IMR-90 (cell line): ENCODE data around the gene IGF2R. TPM values are rescaled to one million over a fixed set of nuclear protein-coding genes. Genes with fewer than 3 reads are reported as not detected.

ENCODE experiments used
- ATAC-seq: fragments of 200-7000 bp; cut with Tn5 transposase; 2 replicates; pipeline ENCODE4 v1.9.1; 2020; ENCODE audit warnings: low read depth, mild to moderate bottlenecking, moderate library complexity
- BruUV-seq: library from RNA; stranded (reverse); fragments of 400-500 nt; replicated peaks from 2 replicates; lab custom pipeline; 2021; lab: Mats Ljungman, UMichigan
- CTCF ChIA-PET: fragments of 300-600 bp; formaldehyde crosslinking; extraction: SDS; loops from one replicate; lab custom pipeline; 2021; ENCODE audit warnings: antibody characterized with exemption; lab: Yijun Ruan, JAX
- POLR2A ChIA-PET: fragments of 300-600 bp; sonication (Branson Sonifier 250); formaldehyde crosslinking; loops from one replicate; lab custom pipeline; 2022; ENCODE audit warnings: antibody characterized with exemption; ENCODE audit not compliant: unreplicated experiment; lab: Charles Lee
- DNase-seq: peaks from one replicate; pipeline ENCODE4 v3.0.0; 2013
- H2AFZ ChIP-seq: replicated peaks from 2 replicates; pipeline ENCODE3; 2013; ENCODE audit warnings: low read length, mild to moderate bottlenecking; ENCODE audit not compliant: poor library complexity
- H2AK5ac ChIP-seq: 2 replicates; pipeline ENCODE4 v1.6.1; 2013; ENCODE audit warnings: low read depth, low read length, inconsistent platforms
- H2AK9ac ChIP-seq: replicated peaks from 2 replicates; pipeline ENCODE3; 2013; ENCODE audit warnings: mild to moderate bottlenecking, low read depth, low read length, moderate library complexity; ENCODE audit not compliant: poor library complexity
- H2BK120ac ChIP-seq: 2 replicates; pipeline ENCODE4 v1.6.1; 2013; ENCODE audit warnings: low read depth, low read length, inconsistent platforms
- H2BK15ac ChIP-seq: 3 replicates; pipeline ENCODE4 v1.6.1; 2013; ENCODE audit warnings: low read depth, low read length, inconsistent platforms
- H2BK20ac ChIP-seq: 2 replicates; pipeline ENCODE4 v1.6.1; 2013; ENCODE audit warnings: low read depth, mild to moderate bottlenecking, inconsistent platforms, low read length, moderate library complexity
- H2BK5ac ChIP-seq: 2 replicates; pipeline ENCODE4 v1.6.1; 2013; ENCODE audit warnings: mild to moderate bottlenecking, low read depth, low read length, inconsistent platforms; ENCODE audit not compliant: poor library complexity, severe bottlenecking
- H3K14ac ChIP-seq: replicated peaks from 2 replicates; pipeline ENCODE4 v1.6.1; 2013; ENCODE audit warnings: low read depth, low read length, inconsistent platforms
- H3K18ac ChIP-seq: 2 replicates; pipeline ENCODE4 v1.6.1; 2013; ENCODE audit warnings: low read depth, low read length, control low read depth
- H3K23ac ChIP-seq: 2 replicates; pipeline ENCODE4 v1.6.1; 2013; ENCODE audit warnings: low read depth, low read length, inconsistent platforms
- H3K27ac ChIP-seq: 2 replicates; pipeline ENCODE4 v1.5.1; 2013; ENCODE audit warnings: mild to moderate bottlenecking, control low read depth, low read length; ENCODE audit not compliant: insufficient read depth
- H3K27me3 ChIP-seq: 2 replicates; pipeline ENCODE4 v1.6.1; 2013; ENCODE audit warnings: low read length; ENCODE audit not compliant: control insufficient read depth, insufficient read depth
- H3K36me3 ChIP-seq: 2 replicates; pipeline ENCODE4 v1.6.1; 2013; ENCODE audit warnings: low read length, mixed read lengths; ENCODE audit not compliant: control insufficient read depth, insufficient read depth
- H3K4ac ChIP-seq: 2 replicates; pipeline ENCODE4 v1.6.1; 2013; ENCODE audit warnings: low read depth, low read length, inconsistent platforms
- H3K4me1 ChIP-seq: 2 replicates; pipeline ENCODE4 v1.6.1; 2013; ENCODE audit warnings: low read length, mixed read lengths; ENCODE audit not compliant: control insufficient read depth, insufficient read depth
- H3K4me2 ChIP-seq: 2 replicates; pipeline ENCODE4 v1.6.1; 2013; ENCODE audit warnings: low read depth, mild to moderate bottlenecking, control low read depth, low read length, moderate library complexity
- H3K4me3 ChIP-seq: 2 replicates; pipeline ENCODE4 v1.5.1; 2013; ENCODE audit warnings: low read depth, mild to moderate bottlenecking, control low read depth, low read length, moderate library complexity; ENCODE audit not compliant: insufficient read depth
- H3K56ac ChIP-seq: 2 replicates; pipeline ENCODE4 v1.6.1; 2013; ENCODE audit warnings: low read length, inconsistent platforms; ENCODE audit not compliant: insufficient read depth; ENCODE audit errors: extremely low read depth
- H3K79me1 ChIP-seq, 2 experiments: 2 replicates each; pipeline ENCODE4 v1.6.1; 2013; ENCODE audit warnings: low read length in 2 of 2, inconsistent platforms in 1 of 2, low read depth in 1 of 2
- H3K9ac ChIP-seq: 2 replicates; pipeline ENCODE4 v1.6.1; 2013; ENCODE audit warnings: low read depth, low read length, control low read depth
- H3K9me1 ChIP-seq: 2 replicates; pipeline ENCODE4 v1.6.1; 2013; ENCODE audit warnings: low read length, inconsistent platforms; ENCODE audit not compliant: insufficient read depth
- H3K9me3 ChIP-seq: 2 replicates; pipeline ENCODE4 v1.6.1; 2013; ENCODE audit warnings: low read length; ENCODE audit not compliant: control insufficient read depth, insufficient read depth
- H4K20me1 ChIP-seq: 2 replicates; pipeline ENCODE4 v1.6.1; 2013; ENCODE audit warnings: low read length, inconsistent platforms; ENCODE audit not compliant: insufficient read depth
- H4K5ac ChIP-seq: 2 replicates; pipeline ENCODE4 v1.6.1; 2013; ENCODE audit warnings: mild to moderate bottlenecking, low read depth, low read length, control low read depth
- H4K8ac ChIP-seq, 2 experiments: 2 replicates each; pipeline ENCODE4 v1.6.1; 2013; ENCODE audit warnings: low read depth in 2 of 2, low read length in 2 of 2, control low read depth in 1 of 2, inconsistent platforms in 1 of 2
- H4K91ac ChIP-seq: 2 replicates; pipeline ENCODE4 v1.6.1; 2013; ENCODE audit warnings: low read depth, low read length, inconsistent platforms; ENCODE audit not compliant: insufficient read depth
- BHLHE40 ChIP-seq: fragments of 150-350 bp; IDR thresholded peaks from 2 replicates; pipeline ENCODE4 v1.6.1; 2016; ENCODE audit warnings: mild to moderate bottlenecking, low read depth, low read length
- CEBPB ChIP-seq: IDR thresholded peaks from 2 replicates; pipeline ENCODE4 v1.6.1; 2012; ENCODE audit warnings: low read depth, low read length, improper control_type of control experiment
- RCOR1 ChIP-seq: IDR thresholded peaks from 2 replicates; pipeline ENCODE4 v1.6.1; 2012; ENCODE audit warnings: mild to moderate bottlenecking, low read length, improper control_type of control experiment; ENCODE audit not compliant: insufficient replicate concordance
- RFX5 ChIP-seq: IDR thresholded peaks from 2 replicates; pipeline ENCODE4 v1.8.0; 2012; ENCODE audit warnings: low read depth, mild to moderate bottlenecking, low read length, moderate library complexity
- SMC3 ChIP-seq: fragments of 150-350 bp; IDR thresholded peaks from 2 replicates; pipeline ENCODE4 v1.6.1; 2016; ENCODE audit warnings: low read depth, mild to moderate bottlenecking, antibody characterized with exemption, low read length, moderate library complexity
- WGBS, 2 experiments: methylation state at CpG; one replicate each; pipeline versions ENCODE4 v1.1.5 to v1.1.7; 2013; ENCODE audit warnings: missing lambda C conversion rate in 2 of 2; ENCODE audit not compliant: insufficient read length in 1 of 2; ENCODE audit errors: extremely low coverage in 2 of 2; 5-methylcytosine and 5-hydroxymethylcytosine counted together
- dilution Hi-C: fragments of 300-500 bp; cut with HindIII; formaldehyde crosslinking; loops from one replicate; pipeline ENCODE4 v1.14.3; 2018; ENCODE audit warnings: low sequenced_read_pairs; ENCODE audit not compliant: unreplicated experiment
- in situ Hi-C: fragments of 300-500 bp; cut with MboI; formaldehyde crosslinking; loops from 3 replicates; pipeline ENCODE4 v1.14.3; 2019; ENCODE audit warnings: low sequenced_read_pairs, inconsistent platforms, mixed read lengths
- intact Hi-C: fragments of 100-400 bp; cut with micrococcal nuclease; formaldehyde crosslinking; loops from 2 replicates; pipeline ENCODE4 v1.10.0; 2022
- polyA plus RNA-seq, 3 experiments: library from polyadenylated mRNA; depleted of rRNA; stranded (reverse); fragments of >200 nt; gene quantifications; 2 replicates each; pipeline ENCODE4 v1.2.3, GENCODE V29; 2012; ENCODE audit warnings: low replicate concordance in 1 of 3
- total RNA-seq: library from RNA; depleted of rRNA; stranded (reverse); fragments of >200 nt; gene quantifications from 2 replicates; pipeline ENCODE4 v1.2.3, GENCODE V29; 2012
- TF ChIP-seq, protein P1 (sequence below): conservative IDR thresholded peaks from 2 replicates; pipeline ENCODE4 v1.5.1; 2012; ENCODE audit warnings: mild to moderate bottlenecking, low read depth, low read length, improper control_type of control experiment

IGF2R gene
- total and polyA plus RNA-seq, 2 of the 4 experiments (the other 2 are of a cell fraction): 33.2 to 41.4 TPM

DNA sequence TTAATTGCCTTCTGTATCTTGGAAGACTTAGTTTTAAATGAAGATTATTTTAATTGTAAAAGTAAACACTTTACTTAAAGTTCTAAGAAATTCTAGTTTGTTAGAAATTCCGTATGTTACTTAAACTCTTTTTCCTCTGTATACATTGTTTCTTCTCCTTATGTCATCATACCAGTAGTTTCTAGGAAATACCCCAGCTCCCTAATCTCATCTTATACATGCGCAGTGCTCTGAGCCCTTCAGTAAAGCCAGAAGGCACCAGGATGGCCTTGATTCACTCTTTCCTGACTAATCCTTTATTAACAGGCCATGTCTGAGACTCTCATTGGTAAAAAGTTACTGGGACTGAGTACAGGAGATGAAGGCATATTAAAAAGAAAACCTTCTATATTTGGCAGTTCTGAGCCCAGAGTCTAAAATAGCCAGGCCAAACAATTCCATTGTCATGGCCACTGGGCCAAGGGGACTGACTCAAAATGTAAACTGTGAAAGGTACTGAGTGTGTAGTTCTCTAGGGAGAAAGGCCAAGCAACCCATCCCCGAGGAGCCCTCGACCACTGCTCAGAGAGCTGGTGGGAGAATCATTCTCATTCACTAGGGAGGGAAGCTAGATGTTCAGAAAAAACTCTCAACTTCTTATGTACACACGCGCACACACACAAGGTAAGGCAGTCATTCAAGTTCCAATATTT, 177.7 kb downstream of the IGF2R start:
- Histone ChIP-seq H3K4me3 (no peak overlapping the region), H3K4ac (no peak overlapping the region), H3K9me3 (no peaks in the 10 kb centered on the region), H3K56ac (no peak overlapping the region), H4K5ac (no peak overlapping the region), H2AFZ (no peak overlapping the region), H3K4me2 (no peak overlapping the region), H3K9me1 (no peaks in the 10 kb centered on the region; the same call in 1 of the 2 replicates), H4K20me1 (no peaks in the 10 kb centered on the region), H3K4me1 (peaks cover 2% of the 10 kb centered on the region; the same call in 1 of the 2 replicates), H3K23ac (no peak overlapping the region), H3K79me1 (no peaks in the 10 kb centered on the region), H4K91ac (no peak overlapping the region), H2AK9ac (no peak overlapping the region), H3K27me3 (no peaks in the 10 kb centered on the region), H2BK120ac (no peak overlapping the region), H3K9ac (no peak overlapping the region), H3K18ac (no peak overlapping the region), H2BK15ac (no peak overlapping the region), H2AK5ac (no peak overlapping the region), H3K36me3 (no peaks in the 10 kb centered on the region), H3K14ac (no peak overlapping the region), H2BK5ac (no peak overlapping the region), H2BK20ac (no peak overlapping the region), H4K8ac (no peak overlapping the region), H3K27ac (no peak overlapping the region)
- TF ChIP-seq RFX5 (no peak), CEBPB (no peak), RCOR1 (no peak), SMC3 (no peak), BHLHE40 (no peak)
- TF ChIP-seq, protein P1, sequence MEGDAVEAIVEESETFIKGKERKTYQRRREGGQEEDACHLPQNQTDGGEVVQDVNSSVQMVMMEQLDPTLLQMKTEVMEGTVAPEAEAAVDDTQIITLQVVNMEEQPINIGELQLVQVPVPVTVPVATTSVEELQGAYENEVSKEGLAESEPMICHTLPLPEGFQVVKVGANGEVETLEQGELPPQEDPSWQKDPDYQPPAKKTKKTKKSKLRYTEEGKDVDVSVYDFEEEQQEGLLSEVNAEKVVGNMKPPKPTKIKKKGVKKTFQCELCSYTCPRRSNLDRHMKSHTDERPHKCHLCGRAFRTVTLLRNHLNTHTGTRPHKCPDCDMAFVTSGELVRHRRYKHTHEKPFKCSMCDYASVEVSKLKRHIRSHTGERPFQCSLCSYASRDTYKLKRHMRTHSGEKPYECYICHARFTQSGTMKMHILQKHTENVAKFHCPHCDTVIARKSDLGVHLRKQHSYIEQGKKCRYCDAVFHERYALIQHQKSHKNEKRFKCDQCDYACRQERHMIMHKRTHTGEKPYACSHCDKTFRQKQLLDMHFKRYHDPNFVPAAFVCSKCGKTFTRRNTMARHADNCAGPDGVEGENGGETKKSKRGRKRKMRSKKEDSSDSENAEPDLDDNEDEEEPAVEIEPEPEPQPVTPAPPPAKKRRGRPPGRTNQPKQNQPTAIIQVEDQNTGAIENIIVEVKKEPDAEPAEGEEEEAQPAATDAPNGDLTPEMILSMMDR: no peak
- dilution Hi-C loops (no loop called here), intact Hi-C loops (no loop called here), in situ Hi-C loops (no loop called here)
- DNase-seq (no peak), ATAC-seq (no peak)
- no TSS peak for BruUV-seq
- ChIA-PET CTCF (no interaction called here), POLR2A (no interaction called here)
- 100% methylated on average over 1 of the region's 6 CpGs; no CpG with 5 or more reads in 1 of the 2 experiments for WGBS, 2 experiments
